Measurements from ENCODE around the gene FARP1. TPM values are rescaled to one million over a fixed set of nuclear protein-coding genes. Genes with fewer than 3 reads are reported as not detected.
A peak's percentile ranks its signal among the peaks of the same experiment; 100 is the strongest.

FARP1 gene
- total RNA-seq, 1 experiment from 2014 or later: 10.0 TPM

GRCh38 chr13:98309569-98310335, 166.9 kb downstream of the FARP1 start:
- DNase-seq (ENCODE audit: low read depth): no peak

DNA sequence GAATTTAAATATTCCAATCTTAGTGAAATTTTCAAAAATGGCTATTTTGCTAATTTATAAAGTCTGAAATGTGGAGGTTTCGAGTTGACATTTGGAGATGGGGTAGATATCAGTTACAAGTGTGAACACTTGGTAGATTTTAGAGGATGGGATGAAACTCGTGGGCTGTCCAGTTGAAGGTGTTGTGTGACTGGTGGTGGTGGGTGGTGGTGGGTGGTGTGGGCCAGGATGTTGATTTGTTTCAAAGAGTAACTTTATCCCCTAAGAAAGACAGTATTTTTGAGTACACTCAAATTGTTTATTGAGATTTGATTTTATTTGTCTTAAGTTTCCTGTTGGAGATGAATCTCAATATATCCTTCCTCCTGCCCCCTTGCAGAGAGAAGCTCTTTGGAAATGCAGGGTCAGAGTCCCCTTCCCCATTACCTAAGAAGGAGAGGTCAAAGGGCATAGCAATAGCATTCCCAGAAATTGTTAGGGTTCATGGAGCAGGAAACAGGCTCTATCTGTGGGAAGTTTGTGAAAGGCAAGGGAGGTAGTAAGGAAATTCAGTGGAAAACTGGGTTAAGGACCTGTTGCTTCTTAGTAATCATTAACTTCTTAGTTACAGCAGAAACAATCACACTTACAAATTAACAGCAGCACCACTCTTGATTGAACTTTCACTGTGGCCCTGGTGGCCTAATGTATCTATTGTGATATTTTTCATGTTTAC, 167.7 kb downstream of the FARP1 start:
- no peak for DNase-seq (ENCODE audit: low read depth)

DNA sequence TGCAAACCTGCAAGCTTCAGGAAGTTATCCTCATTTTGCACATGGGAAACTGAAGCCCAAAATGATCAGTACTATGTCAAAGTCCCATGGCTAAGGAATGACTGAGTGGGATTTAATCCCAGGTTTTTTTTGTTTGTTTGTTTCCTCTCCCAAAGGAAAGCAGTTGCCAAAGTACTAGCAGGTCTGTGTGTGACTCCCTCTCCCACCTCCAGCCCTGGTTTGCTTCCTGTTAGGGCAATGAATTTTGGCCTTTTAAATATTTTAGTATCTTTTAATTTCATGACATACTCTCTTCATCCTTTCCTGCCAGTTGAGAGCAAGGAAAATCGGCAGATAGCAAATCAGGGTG, 168.3 kb downstream of the FARP1 start:
- DNase-seq (ENCODE audit: low read depth): no peak

DNA sequence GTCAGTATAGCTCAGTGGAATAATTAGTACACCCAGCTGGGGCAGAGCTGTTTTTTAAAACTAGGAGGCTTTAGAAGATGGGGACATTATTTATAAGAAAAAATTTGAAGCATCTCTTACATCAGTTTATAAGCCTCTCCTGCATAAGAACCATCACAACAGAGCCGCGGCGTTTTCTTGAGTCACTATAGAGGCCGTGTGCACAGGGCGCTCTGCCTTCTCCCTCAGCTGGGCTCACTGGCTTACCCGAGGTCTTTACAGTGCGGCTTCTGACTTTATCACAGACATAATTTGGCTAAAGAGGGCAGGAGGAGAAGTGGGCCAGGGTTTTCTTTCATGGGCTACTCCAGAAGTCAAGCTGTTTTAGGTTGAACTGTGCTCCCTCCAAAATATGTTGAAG, 169.7 kb downstream of the FARP1 start:
- no peak for DNase-seq (ENCODE audit: low read depth)

DNA sequence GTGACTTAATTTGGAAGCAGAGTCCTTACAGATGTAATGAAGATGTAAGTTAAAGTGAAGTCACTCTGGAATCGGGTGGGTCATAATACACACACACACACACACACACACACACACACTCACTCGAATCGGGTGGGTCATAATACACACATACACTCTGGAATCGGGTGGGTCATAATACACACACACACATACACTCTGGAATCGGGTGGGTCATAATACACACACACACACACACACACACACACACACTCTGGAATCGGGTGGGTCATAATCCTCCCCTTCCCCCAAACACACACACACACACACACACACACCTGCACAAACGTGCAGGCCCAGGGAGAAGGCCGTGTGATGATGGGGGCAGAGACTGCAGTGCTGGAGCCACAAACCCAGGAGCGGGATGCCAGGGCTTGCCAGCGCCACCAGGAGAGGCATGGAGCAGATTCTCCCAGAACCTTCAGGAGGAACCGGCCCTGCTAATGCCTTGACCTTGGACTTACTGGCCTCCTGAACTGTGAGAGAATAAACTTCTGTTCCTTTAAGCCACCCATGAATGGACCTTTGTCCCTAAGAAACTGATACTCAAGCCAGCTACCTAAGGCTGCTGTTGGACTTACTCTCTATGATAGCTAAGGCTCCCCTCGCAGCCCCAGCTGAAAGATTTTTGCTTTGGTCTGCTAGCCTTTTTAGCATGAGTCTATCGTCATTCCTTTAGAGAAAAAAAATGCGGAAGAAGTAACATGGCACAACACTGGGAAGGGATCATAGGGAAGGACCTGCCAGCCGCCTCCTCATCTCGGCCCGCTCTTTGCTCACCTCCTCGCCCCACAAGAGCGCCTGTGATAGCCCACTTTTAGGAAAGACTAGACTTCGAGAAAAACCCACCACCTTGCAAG, 170.4 kb downstream of the FARP1 start:
- DNase-seq (ENCODE audit: low read depth): no peak

- DNase-seq (ENCODE audit: low read depth): no peak
These were observed 171.0 kb downstream of the FARP1 start for GRCh38 chr13:98313922-98314292.

DNA sequence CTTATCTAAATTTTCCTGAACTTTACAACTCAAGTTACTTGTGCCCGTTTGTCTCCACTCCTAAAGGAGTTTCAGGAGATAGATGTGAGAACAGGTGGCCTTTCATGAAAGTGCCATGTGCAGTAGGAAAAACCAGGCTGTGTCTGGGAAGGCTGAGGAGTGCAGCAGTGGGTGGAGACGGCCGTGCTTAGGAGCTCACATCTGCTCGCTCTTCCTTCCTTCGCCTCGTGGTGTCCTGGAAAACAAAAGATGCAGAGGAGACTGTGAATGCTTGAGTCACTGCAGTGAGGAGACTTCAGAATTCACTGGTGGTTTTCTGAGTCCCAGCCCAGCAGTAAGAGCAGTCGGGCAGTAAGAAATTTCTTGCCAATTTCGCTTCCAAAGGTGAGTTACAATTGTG, 172.6 kb downstream of the FARP1 start:
- no peak for DNase-seq (ENCODE audit: low read depth)

- no peak for DNase-seq (ENCODE audit: low read depth)
These were observed 173.0 kb downstream of the FARP1 start for GRCh38 chr13:98315902-98316301.

DNA sequence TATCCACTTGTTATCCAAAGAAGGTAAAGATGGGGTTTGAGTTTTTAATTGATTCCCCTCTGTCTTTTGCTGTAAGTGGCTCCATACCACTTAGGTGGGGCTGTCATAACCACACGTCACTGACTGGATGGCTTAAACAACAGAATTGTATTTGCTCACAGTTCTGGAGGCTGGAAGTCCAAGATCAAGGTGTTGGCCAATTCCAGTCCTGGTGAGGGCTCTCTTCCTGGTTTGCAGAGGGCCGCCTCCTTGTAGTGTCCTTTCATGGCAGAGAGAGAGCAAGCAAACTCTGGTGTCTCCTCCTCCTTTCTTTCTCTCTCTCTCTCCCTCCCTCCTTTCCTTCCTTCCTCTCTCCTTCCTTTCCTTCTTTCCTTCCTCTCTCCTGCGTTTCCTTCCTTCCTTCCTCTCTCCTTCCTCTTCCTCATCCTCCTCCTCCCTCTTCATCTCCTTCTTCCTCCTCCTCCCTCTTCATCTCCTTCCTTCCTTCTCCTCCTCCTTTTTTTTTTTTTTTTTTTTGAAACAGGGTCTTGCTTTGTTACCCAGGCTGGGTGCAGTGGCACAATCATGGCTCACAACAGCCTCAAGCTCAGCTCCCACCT, 174.8 kb downstream of the FARP1 start:
- DNase-seq (ENCODE audit: low read depth): no peak

- no peak for DNase-seq (ENCODE audit: low read depth)
These were observed 175.5 kb downstream of the FARP1 start for GRCh38 chr13:98318263-98318878.

- DNase-seq (ENCODE audit: low read depth): no peak
These were observed 177.7 kb downstream of the FARP1 start for GRCh38 chr13:98320561-98321105.

DNA sequence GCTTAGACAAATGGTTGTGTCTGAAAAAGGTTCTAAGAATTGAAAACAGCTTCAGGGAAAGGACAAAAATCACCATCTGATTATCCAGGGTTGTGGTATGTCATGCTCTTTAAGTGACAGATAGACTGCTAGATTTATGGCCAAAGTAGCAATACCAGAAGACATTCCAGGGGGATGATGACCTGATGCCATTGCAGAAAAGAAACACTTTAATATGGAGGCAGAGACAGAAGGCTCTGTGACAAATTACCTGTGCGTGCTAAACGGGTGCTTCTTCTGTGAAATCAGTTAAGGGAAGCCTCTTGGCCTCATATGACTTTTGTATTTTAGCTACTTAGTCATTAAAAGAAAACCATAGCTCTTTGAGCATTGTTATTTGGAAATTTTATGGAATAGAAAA, 178.5 kb downstream of the FARP1 start:
- DNase-seq (ENCODE audit: low read depth): no peak

DNA sequence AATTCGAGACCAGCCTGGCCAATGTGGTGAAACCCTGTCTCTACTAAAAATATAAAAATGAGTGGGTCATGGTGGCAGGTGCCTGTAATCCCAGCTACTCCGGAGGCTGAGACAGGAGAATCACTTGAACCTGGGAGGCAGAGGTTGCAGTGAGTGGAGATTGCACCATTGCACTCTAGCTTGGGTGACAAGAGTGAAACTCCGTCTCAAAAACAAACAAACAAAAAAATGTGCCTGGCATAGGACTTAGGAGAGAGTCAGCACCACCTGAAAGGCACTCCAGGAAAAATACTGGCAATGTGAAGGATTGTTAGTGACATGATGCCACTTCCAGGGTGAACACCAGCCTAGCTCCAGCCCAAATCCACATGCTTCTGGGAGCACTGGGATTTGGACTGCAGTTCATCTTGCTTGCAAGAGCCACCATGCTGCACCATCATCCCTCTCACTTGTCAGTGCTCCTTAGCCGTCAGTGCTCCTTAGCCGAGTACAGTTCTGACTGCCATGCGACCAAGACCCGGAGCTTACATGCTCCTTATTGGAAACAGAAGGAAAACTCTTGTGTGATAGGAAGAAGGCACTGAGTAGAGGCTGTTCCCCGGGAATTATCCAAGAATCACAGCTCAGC, 179.3 kb downstream of the FARP1 start:
- DNase-seq (ENCODE audit: low read depth): no peak

DNA sequence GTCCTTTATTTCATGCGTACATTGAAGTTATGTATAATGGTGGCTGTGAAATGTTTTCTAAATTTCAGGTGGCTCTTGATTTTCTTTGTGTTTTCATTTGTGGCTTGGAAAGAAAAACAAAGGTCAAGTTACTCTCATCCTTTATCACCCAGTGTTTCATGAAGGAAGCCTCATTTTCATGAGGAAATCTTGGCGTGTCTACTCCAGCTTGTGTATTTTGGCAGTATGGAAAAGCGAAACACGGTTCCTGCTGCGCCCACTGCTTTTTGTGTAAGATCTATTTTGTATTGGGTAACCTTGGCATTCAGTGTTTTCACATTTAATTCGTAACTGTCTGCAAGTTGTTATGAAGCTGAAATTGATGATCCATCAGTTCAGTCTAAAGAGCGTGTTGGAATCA, 181.2 kb downstream of the FARP1 start:
- no peak for DNase-seq (ENCODE audit: low read depth)

DNA sequence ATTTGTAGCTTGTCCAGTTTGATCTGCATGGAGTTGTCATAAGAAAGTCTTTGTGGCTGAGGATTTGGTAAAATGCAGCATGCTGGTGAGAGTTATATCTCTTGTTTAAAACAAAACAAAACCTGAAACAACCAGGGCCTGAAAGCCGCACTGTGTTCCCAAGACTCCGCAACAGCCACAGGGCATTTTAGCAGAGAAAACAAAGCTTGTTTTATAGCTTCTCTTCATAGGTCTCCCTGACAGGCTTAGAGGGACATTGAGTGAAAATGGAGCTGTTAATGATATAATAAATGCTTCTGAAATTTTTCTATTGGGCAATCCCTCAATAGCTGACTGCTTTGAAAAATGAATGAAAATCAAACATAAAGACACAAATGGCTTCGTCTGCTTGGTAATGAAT, 182.8 kb downstream of the FARP1 start:
- DNase-seq (ENCODE audit: low read depth): peak; percentile 9

DNA sequence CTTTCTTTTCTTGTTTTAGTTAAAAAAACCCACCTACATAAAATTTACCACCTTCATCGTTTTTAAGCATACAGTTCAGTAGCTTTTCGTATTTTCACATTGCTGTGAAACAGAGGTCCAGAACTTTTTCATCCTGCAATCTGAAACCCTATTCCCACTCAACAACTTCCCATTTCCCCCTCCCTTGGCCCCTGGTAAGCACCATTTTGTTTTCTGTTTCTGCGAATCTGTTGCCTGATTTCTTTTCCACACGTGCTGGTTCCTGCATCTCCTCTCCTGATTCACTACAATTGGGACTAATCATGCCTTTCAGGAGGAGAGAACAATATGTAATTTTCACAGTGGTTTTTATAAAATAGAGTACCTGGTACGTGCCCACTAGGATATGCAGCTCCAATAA, 183.4 kb downstream of the FARP1 start:
- no peak for DNase-seq (ENCODE audit: low read depth)

DNA sequence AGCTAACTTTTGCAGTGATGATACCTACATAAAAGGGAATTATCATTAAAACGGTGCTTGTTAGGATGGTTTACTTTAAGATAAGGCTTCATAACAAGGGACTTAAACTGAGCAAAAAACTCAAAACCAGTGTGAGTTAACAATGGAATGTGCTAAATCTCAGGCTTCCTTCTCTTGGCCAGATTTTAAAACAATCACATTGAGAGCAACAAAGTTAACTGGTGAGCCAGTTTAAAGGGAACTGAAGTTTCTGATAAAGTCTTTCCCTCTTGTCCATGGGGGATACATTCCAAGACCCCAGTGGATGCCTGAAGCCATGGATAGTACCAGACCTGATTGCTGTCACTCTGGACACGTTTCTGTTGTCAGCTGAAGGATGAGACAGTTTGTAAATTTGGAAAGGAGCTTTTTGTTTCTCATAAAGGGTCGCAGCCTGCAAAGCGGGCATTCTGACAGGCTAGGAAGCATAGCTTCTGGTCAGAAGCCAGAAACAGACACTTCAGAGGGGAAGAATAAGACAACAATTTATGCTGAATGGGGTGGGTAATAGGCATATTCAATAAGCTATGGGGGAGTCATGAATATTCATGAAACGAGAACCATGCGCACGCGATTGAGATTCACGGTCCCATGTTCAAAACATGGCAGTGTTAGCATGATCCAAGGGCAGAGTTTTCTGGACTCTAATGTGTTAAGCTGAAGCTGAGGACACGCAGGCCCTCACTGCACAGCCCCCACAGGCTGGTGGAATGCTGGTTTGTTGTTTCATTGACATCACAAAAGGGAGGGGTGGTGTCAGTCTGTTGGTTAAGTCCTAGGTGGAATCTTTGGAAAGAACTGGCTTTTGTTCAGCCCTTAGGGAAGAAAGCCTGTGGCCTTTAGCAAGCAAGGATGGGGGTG, 184.7 kb downstream of the FARP1 start:
- no peak for DNase-seq (ENCODE audit: low read depth)

DNA sequence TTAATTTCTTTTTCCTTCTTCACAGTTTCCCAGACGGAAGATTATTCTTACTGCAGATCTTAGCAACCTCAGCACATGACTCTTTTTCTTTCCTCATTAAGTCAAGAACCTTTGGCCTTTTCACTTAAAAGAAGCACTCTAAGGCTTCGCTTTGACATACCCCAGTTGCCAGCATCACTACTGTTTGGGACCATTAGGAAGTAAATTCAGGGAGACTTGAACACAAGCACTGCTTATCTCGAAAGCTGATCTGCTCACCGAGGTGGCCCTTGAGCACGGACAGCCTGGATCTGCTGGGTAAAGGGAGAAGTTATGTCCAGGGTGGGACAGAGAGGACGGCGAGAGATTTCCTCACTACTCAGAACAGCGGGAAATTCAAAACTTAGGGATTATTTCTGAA, 185.6 kb downstream of the FARP1 start:
- no peak for DNase-seq (ENCODE audit: low read depth)

DNA sequence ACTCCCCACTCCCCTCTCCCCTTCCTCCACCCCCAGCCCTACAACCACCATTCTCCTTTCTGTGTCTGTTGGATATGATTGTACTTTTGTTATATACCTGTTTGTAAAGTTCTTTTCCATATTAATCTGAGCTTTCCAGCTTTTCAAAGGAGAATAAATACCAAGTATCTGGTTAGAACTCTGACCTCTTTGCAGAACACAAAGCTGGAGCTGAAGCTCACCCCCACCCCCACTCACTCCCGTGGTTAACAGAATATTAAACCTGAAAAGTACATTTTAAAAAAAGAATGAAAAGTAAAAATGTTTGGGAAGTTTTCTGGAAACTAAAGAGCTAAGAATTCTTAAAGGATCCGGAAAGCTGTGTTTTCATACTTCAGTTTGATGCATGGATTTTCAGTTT, 189.3 kb downstream of the FARP1 start:
- no peak for DNase-seq (ENCODE audit: low read depth)

DNA sequence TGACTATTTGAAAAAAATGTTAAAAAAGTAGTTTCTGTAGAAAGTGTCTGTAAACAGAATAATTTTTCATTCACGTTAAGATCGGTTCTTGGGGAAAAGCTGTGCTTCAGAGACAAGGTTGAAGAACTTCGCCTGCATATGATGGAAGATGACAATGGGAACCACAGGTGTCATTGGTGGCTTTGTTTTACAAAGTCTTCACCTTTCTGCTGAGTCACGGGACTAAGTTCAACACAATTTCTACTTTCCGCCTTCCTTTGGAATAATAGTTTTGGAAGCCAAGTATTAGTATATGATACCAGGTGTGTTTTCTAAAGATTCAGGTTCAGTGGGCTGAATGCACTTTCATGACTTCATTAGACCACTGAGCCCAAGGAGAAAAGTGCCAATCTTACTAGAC, 189.8 kb downstream of the FARP1 start:
- DNase-seq (ENCODE audit: low read depth): no peak

Measured in RPMI7951 (cell line).